GM12864 (cell line): ENCODE results near the gene RBMS3.
"Not testable (repeated sequence)": the region's sequence is repeated elsewhere in the genome, so short reads cannot be mapped to it uniquely, and the experiment has no call there.

Experiments used
- DNase-seq: peaks from one replicate; pipeline ENCODE4 v3.0.0-alpha.2; 2011; ENCODE audit warnings: low read depth
- H3K4me3 ChIP-seq: 2 replicates; pipeline ENCODE4 v1.5.1; 2011; ENCODE audit warnings: mild to moderate bottlenecking, low read depth, low read length, control low read depth
- CTCF ChIP-seq: IDR thresholded peaks from 2 replicates; pipeline ENCODE4 v1.5.1; 2011; ENCODE audit warnings: low read depth, mild to moderate bottlenecking, moderate library complexity, low read length, control low read depth, inconsistent platforms; ENCODE audit errors: missing control alignments

Gene RBMS3

DNA sequence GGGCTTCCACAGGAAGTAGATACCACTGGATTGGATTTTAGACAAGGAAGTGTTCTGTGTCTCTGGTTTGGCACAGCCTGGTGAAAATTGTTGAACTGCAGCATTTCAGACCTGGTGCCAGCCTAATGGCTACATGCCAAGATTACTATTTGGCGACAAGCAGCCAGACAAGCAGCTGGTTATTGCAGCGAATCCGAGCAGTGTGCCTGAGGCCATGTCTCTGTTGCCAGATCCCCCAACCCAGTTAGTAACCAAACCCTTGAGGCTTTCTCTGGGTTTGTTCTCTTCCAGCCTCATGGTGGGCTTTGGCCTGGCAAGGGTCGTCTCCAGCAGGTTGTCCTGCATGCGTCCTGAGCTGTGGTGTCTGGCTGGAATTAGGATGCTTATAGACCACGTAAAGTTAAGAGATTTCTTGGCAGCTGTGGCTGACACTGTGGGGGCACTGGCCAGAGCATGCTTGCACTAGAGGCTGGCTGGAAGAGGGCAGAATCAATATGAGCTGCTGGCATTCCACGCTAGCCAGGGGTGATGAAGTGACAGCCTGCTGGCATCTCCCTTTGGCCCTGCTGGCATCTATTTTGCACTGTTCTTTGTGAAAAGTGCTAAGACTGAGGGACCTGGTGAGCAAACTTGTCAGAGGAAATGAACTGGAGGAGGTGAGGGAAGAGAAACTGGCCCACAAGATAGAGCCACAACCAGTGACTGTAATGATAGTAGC, 172.6 kb downstream of the RBMS3 start:
- no peak for DNase-seq
- H3K4me3 ChIP-seq = no peak overlapping the region
- no peak for TF ChIP-seq CTCF

- no peak for TF ChIP-seq CTCF
- DNase-seq = no peak
These were observed 173.3 kb downstream of the RBMS3 start for GRCh38 chr3:29454161-29454611.

DNA sequence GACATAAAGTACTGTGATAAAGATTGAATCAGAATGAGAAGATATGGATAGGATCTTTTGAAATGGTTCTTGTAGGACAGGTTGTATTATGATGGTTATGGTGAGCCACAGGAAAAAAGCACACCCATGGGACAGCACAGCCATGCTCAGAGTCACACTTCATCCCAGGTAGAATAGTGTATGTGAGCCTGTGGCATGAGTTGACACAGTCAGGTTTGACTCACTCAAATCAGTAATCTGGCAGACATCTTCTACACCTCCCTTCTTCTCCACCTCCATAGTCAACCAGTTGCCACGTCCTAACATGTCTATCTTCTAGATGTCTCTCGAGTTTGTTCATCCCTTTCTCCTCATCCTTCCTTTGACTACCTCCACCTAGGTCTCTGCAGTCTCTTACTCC, 176.0 kb downstream of the RBMS3 start:
- no peak overlapping the region for H3K4me3 ChIP-seq
- no peak for TF ChIP-seq CTCF
- DNase-seq = no peak

More at GRCh38 chr3:29454161-29454611, 173.3 kb downstream of the RBMS3 start:
- no peak overlapping the region for H3K4me3 ChIP-seq

DNA sequence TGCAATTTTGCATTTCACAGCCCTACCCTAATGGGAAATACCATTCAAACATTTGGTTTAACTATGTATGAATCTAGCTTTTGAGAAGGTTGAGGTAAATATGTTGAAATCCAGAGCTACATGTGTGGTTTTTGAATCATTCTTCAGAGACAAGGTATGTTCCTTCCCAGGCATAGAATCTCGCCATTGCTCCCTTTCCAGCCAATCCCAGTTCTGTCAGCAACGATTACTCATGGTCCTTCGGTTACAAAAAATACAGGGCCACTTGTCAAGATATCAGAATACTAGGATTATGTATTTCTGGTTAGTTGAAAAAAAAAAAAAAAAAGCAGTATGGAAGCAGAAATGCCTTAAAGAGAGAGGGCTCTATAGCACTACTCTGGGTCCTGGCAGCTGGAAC, 182.4 kb downstream of the RBMS3 start:
- no peak for DNase-seq
- no peak overlapping the region for H3K4me3 ChIP-seq
- no peak for TF ChIP-seq CTCF

DNA sequence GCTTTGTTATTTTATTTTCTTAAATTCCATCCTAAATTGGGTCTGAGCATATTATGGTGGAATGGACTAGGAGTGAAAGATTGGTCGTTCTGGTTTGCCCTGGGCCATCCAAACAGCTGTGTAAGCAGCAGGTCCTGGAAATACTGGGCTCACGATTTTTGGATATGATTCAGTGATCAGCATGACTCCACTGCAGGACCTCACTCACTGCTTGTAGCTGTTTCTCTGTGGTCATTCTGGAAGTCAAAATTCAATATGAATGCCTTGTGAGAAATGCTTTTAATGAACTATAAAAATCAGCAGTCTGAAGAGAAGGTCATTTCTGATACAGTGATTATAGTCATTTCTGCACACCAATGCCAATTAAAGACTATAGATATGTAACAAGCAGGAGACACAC, 185.0 kb downstream of the RBMS3 start:
- H3K4me3 ChIP-seq = no peak overlapping the region
- no peak for TF ChIP-seq CTCF
- no peak for DNase-seq

DNA sequence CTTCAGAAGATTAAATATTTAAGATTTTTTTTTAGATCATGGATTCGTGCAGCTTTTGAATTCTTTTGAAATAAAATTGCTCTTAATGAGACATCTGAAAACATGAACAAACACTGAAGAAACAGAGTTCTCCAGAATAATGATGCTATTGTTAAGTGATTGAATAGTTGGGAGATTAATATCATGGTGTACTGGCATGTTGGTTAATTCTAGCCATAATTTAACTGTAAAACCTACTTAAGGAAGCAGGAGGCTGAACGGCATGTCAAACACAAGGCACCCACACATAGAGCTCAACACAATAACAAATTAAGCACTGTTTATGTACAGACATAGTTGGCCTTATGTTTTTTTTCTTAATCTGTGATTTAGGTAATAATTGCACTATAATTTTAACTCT, 185.6 kb downstream of the RBMS3 start:
- no peak overlapping the region for H3K4me3 ChIP-seq
- no peak for DNase-seq
- no peak for TF ChIP-seq CTCF

DNA sequence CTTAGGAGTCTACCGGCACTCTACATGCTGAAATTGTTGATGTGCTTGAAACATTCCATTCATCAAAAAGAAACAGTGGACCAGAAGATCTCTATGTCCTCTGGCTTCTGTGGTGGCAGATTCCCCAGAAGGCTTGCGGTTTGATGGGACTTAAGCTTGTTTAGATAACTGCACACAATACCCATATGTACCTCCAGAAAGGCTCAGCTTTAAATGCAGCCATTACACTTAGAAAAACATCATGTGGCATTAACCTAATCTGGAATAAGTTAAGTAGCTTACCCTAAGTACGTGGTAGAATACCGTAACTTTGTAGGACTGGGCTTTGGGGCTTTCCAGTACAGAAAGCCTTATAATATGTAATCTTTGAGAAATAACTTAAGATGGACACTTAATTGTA, 187.3 kb downstream of the RBMS3 start:
- H3K4me3 ChIP-seq = no peak overlapping the region
- no peak for DNase-seq
- TF ChIP-seq CTCF = no peak

GRCh38 chr3:29473481-29474170, 192.8 kb downstream of the RBMS3 start:
- not testable (repeated sequence) for DNase-seq, H3K4me3 ChIP-seq
